HepG2 (cell line): Measurements from ENCODE around the gene MSI2. TPM values are rescaled to one million over a fixed set of nuclear protein-coding genes. Genes with fewer than 3 reads are reported as not detected.

Experiments used
- ATAC-seq: fragments of 200-7000 bp; cut with Tn5 transposase; 3 replicates; pipeline ENCODE4 v1.9.1; 2020; ENCODE audit warnings: mild to moderate bottlenecking, moderate library complexity
- BruUV-seq: library from RNA; stranded (reverse); fragments of 400-500 nt; replicated peaks from 2 replicates; lab custom pipeline; 2021; lab: Mats Ljungman, UMichigan
- CTCF ChIA-PET: fragments of 300-600 bp; formaldehyde crosslinking; extraction: SDS; loops from one replicate; lab custom pipeline; 2021; ENCODE audit warnings: low total read pairs, inconsistent platforms, low intra/inter-chr PET ratio; lab: Yijun Ruan, JAX
- POLR2A ChIA-PET: fragments of 350-600 bp; sonication (Branson Sonifier 250); formaldehyde crosslinking; loops from one replicate; lab custom pipeline; 2020; ENCODE audit warnings: antibody characterized with exemption, inconsistent platforms; lab: Yijun Ruan, JAX
- DNase-seq: peaks from one replicate; pipeline ENCODE4 v3.0.0-alpha.2; 2015; ENCODE audit warnings: low spot score
- FAIRE-seq: peaks from 3 replicates; lab custom pipeline; 2011; peaks lifted over from hg19 to GRCh38; lab: Jason Lieb, UNC
- H2AFZ ChIP-seq: one replicate; pipeline ENCODE4 v1.6.1; 2011; ENCODE audit warnings: low read length, inconsistent platforms
- H3K27ac ChIP-seq: fragments of 300-600 bp; 3 replicates; pipeline ENCODE4 v1.8.0; 2011; ENCODE audit warnings: mixed run types, mild to moderate bottlenecking, mixed read lengths, low read length, inconsistent platforms; ENCODE audit not compliant: insufficient read depth; ENCODE audit errors: extremely low read length
- H3K27me3 ChIP-seq, 2 experiments: fragments of 200-600 bp in 1 of 2; 2 replicates in 1 of 2; 3 replicates in 1 of 2; pipeline versions ENCODE4 v1.6.0 to v1.8.0; 2011; ENCODE audit warnings: low read length in 2 of 2, mild to moderate bottlenecking in 2 of 2, moderate library complexity in 2 of 2, inconsistent platforms in 1 of 2; ENCODE audit not compliant: insufficient read depth in 2 of 2, control insufficient read depth in 1 of 2
- H3K36me3 ChIP-seq, 2 experiments: fragments of 200-600 bp in 1 of 2; replicated peaks in 1 of 2; 2 replicates in 1 of 2; 3 replicates in 1 of 2; pipeline versions ENCODE4 v1.5.1 to v1.8.0; 2011; ENCODE audit warnings: low read length in 2 of 2, inconsistent platforms in 1 of 2; ENCODE audit not compliant: insufficient read depth in 2 of 2, control insufficient read depth in 1 of 2
- H3K4me1 ChIP-seq: 2 replicates; pipeline ENCODE4 v1.5.1; 2012; ENCODE audit warnings: low read length, inconsistent platforms; ENCODE audit not compliant: insufficient read depth
- H3K4me2 ChIP-seq: 2 replicates; pipeline ENCODE4 v1.6.0; 2011; ENCODE audit warnings: low read depth, low read length, inconsistent platforms
- H3K4me3 ChIP-seq, 3 experiments: fragments of 200-600 bp in 1 of 3; sonication (generic), shearing (Covaris generic) in 1 of 3; replicated peaks in 1 of 3; 2 replicates each; pipeline ENCODE4 v1.5.1; 2011 to 2016; ENCODE audit warnings: low read length in 3 of 3, inconsistent platforms in 2 of 3, low read depth in 2 of 3, mild to moderate bottlenecking in 2 of 3, control low read depth in 1 of 3, mixed read lengths in 1 of 3; ENCODE audit not compliant: insufficient read depth in 1 of 3
- H3K79me2 ChIP-seq: one replicate; pipeline ENCODE4 v1.6.1; 2011; ENCODE audit warnings: low read length, inconsistent platforms; ENCODE audit not compliant: insufficient read depth
- H3K9ac ChIP-seq: 2 replicates; pipeline ENCODE4 v1.6.0; 2011; ENCODE audit warnings: mild to moderate bottlenecking, low read depth, low read length, inconsistent platforms; ENCODE audit not compliant: insufficient read depth
- H3K9me3 ChIP-seq: 2 replicates; pipeline ENCODE4 v1.5.1; 2012; ENCODE audit warnings: mild to moderate bottlenecking, low read length
- H4K20me1 ChIP-seq: 2 replicates; pipeline ENCODE4 v1.6.0; 2011; ENCODE audit warnings: inconsistent platforms, mild to moderate bottlenecking, low read length, moderate library complexity; ENCODE audit not compliant: insufficient read depth
- ATF7 ChIP-seq, 2 experiments: fragments of 450-650 bp in 1 of 2; sonication (generic) in 1 of 2; formaldehyde crosslinking in 1 of 2; IDR thresholded peaks; 2 replicates each; pipeline versions ENCODE4 v1.4.0 to v1.6.1; 2016 to 2020; ENCODE audit warnings: antibody characterized with exemption in 1 of 2, mild to moderate bottlenecking in 1 of 2, missing genetic modification reagents in 1 of 2
- FOXO4 ChIP-seq: sonication (generic); formaldehyde crosslinking; conservative IDR thresholded peaks from 2 replicates; pipeline ENCODE4 v1.8.1; 2023; ENCODE audit warnings: missing genetic modification reagents
- POLR2A ChIP-seq, 2 experiments: IDR thresholded peaks; 2 replicates each; pipeline ENCODE4 v1.6.1; 2011; ENCODE audit warnings: low read depth in 2 of 2, low read length in 2 of 2, mild to moderate bottlenecking in 1 of 2, moderate library complexity in 1 of 2; ENCODE audit not compliant: insufficient read depth in 1 of 2
- SMAD3 ChIP-seq: sonication (generic); formaldehyde crosslinking; IDR thresholded peaks from 2 replicates; pipeline ENCODE4 v1.4.0; 2020; ENCODE audit warnings: missing genetic modification reagents
- TBP ChIP-seq: sonication (generic); formaldehyde crosslinking; IDR thresholded peaks from 2 replicates; pipeline ENCODE4 v1.5.0; 2020; ENCODE audit warnings: missing genetic modification reagents
- ZFP90 ChIP-seq: sonication (generic); formaldehyde crosslinking; IDR thresholded peaks from 2 replicates; pipeline ENCODE4 v1.8.0; 2022; ENCODE audit warnings: missing genetic modification reagents, mild to moderate bottlenecking, inconsistent platforms, borderline replicate concordance
- ZNF329 ChIP-seq: sonication (generic); formaldehyde crosslinking; IDR thresholded peaks from 2 replicates; pipeline ENCODE4 v1.9.0; 2021; ENCODE audit warnings: low read depth, mild to moderate bottlenecking, missing genetic modification reagents
- ZNF331 ChIP-seq: sonication (generic); formaldehyde crosslinking; IDR thresholded peaks from 2 replicates; pipeline ENCODE4 v1.4.0; 2020; ENCODE audit warnings: missing genetic modification reagents
- ZNF34 ChIP-seq: sonication (generic); formaldehyde crosslinking; IDR thresholded peaks from 2 replicates; pipeline ENCODE4 v1.4.0; 2020; ENCODE audit warnings: mild to moderate bottlenecking, missing genetic modification reagents, borderline replicate concordance
- ZNF652 ChIP-seq: IDR thresholded peaks from 2 replicates; pipeline ENCODE4 v1.6.1; 2016; ENCODE audit warnings: low read depth, borderline replicate concordance
- ZNF724P ChIP-seq: sonication (generic); formaldehyde crosslinking; IDR thresholded peaks from 2 replicates; pipeline ENCODE4 v1.8.0; 2022; ENCODE audit warnings: missing genetic modification reagents, borderline replicate concordance
- ZSCAN29 ChIP-seq: sonication (generic); formaldehyde crosslinking; conservative IDR thresholded peaks from 2 replicates; pipeline ENCODE4 v1.4.0; 2020; ENCODE audit warnings: mild to moderate bottlenecking, missing genetic modification reagents
- WGBS: methylation state at CpG from one replicate; pipeline ENCODE4 v1.1.6; 2017; ENCODE audit warnings: low lambda C conversion rate; 5-methylcytosine and 5-hydroxymethylcytosine counted together
- in situ Hi-C: cut with HindIII; loops from 2 replicates; pipeline ENCODE4 v1.10.0; 2017; ENCODE audit warnings: low pct_unique_long_range_greater_than_20kb; ENCODE audit not compliant: extremely low pct_ligation_motif_present
- intact Hi-C: fragments of 100-400 bp; cut with micrococcal nuclease; formaldehyde crosslinking; loops from one replicate; pipeline ENCODE4 v1.10.0; 2022; ENCODE audit not compliant: unreplicated experiment
- polyA plus RNA-seq, 8 experiments: library from polyadenylated mRNA; depleted of rRNA in 3 of 8; stranded (reverse) in 7 of 8; unstranded in 1 of 8; fragments of >200 nt; fragmentation: Illumina TruSeq in 4 of 8; extraction: Trizol in 4 of 8; gene quantifications; 2 replicates each; pipeline versions ENCODE4 v1.2.1 to v1.2.3, GENCODE V29; 2011 to 2016; ENCODE audit warnings: low read depth in 4 of 8, missing spikeins in 1 of 8, mixed read lengths in 1 of 8; ENCODE audit not compliant: insufficient read depth in 1 of 8
- total RNA-seq, 5 experiments: library from RNA; depleted of rRNA; stranded (reverse); fragments of >200 nt; fragmentation: Illumina TruSeq; extraction: Trizol; gene quantifications; 2 replicates each; pipeline ENCODE4 v1.2.3, GENCODE V29; 2016; ENCODE audit warnings: low read depth in 1 of 5
- TF ChIP-seq, protein P1 (sequence below): sonication (generic); formaldehyde crosslinking; IDR thresholded peaks from 2 replicates; pipeline ENCODE4 v1.5.0; 2020; ENCODE audit warnings: missing genetic modification reagents
- TF ChIP-seq, protein P2 (sequence below): IDR thresholded peaks from 2 replicates; pipeline ENCODE4 v1.6.1; 2012; ENCODE audit warnings: low read length, improper control_type of control experiment

Gene MSI2
- total and polyA plus RNA-seq, 2 of the 13 experiments (the other 11 are each of a cell fraction or from before 2014, with no cell fraction given), result 77.5 to 78.4 TPM

DNA sequence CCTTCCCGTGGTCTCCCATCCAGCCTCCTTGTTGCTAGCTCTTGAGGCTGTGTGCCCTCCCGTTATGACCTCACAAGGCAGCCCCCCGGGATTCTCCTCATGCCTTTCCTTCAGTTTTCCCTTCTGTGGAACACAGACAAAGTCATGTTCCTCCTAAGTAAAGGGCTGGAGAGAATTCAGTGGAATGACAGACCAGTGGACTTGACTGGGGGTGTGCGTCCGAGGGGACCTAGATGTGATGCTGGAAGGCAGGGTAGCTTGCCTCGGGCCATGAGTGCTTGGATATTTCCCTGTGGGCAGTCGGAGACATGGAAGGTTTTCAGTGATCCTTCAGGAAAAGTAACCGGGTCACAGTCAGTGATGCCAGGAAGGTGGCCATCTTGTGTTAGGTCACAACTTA, 247.9 kb downstream of the MSI2 start (continued):
- TF ChIP-seq ZSCAN29 (CRISPR knock-in tag), result no peak

DNA sequence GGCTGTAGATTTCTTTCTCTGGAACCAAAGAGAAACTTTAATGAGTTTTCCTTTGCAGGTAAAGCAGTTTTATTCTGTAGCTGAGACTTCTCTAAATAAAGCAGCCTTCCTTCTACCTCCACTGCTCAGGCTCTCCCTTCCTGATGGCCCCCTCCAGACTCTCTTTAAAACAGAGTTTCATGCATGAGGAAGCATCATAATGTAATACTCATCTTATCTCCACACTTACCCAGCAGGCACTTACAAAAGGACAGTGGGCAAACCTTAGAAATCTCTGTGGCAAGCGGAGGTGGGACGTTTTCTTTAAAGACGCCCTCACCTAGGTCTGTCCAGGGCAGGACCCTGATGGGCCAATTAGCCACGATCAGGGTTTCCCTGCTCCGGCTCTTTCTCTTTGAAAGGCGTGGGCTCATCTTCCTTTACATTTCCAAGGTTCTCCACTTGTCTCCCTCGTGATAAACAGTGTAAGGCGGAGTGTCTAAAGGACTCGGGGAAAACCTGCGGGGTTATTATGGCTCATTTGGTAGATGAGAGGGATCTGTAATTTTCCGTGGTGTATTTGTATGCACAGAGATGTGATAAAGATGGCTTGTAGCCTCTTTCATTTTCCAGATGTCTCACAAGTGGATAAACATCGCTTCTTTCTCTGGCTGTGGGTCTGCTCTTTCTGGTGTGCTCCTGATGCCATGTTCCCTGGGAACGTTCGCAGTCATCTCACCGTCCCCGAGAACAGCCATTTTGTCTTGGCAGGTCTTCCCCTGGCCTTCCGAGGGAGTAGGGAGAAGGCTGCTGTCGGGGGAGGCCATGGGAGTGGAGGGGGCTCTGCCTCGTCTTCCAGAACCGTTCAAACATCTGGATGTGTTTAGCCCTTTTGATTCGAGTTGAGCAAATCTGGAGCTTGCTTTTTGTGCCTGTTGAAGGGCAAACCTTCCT, 249.8 kb downstream of the MSI2 start:
- POLR2A ChIA-PET, result no interaction called here
- BruUV-seq, result no TSS peak
- WGBS, result 97% methylated on average over 21 of the region's 21 CpGs
- Histone ChIP-seq H3K9me3 (no peaks in the 10 kb centered on the region), H3K36me3 (peaks cover 1 to 3% of the 10 kb centered on the region in 2 experiments; a peak in 3 of 5 replicates), H3K4me1 (peaks cover under 1% of the 10 kb centered on the region; the same call in 1 of the 2 replicates), H3K27me3 (no peaks in the 10 kb centered on the region), H3K9ac (no peak overlapping the region), H2AFZ (no peak overlapping the region), H3K4me2 (no peak overlapping the region), H3K27ac (no peak overlapping the region), H3K4me3 (no peak overlapping the region), H3K79me2 (peaks cover 16% of the 10 kb centered on the region), H4K20me1 (no peaks in the 10 kb centered on the region)
- intact Hi-C loops, result no loop called here
- FAIRE-seq (no peak), DNase-seq (no peak), ATAC-seq (no peak)
- in situ Hi-C loops, result no loop called here
- CTCF ChIA-PET, result no interaction called here
- TF ChIP-seq, protein P1, sequence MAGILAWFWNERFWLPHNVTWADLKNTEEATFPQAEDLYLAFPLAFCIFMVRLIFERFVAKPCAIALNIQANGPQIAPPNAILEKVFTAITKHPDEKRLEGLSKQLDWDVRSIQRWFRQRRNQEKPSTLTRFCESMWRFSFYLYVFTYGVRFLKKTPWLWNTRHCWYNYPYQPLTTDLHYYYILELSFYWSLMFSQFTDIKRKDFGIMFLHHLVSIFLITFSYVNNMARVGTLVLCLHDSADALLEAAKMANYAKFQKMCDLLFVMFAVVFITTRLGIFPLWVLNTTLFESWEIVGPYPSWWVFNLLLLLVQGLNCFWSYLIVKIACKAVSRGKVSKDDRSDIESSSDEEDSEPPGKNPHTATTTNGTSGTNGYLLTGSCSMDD, result no peak
- TF ChIP-seq, protein P2, sequence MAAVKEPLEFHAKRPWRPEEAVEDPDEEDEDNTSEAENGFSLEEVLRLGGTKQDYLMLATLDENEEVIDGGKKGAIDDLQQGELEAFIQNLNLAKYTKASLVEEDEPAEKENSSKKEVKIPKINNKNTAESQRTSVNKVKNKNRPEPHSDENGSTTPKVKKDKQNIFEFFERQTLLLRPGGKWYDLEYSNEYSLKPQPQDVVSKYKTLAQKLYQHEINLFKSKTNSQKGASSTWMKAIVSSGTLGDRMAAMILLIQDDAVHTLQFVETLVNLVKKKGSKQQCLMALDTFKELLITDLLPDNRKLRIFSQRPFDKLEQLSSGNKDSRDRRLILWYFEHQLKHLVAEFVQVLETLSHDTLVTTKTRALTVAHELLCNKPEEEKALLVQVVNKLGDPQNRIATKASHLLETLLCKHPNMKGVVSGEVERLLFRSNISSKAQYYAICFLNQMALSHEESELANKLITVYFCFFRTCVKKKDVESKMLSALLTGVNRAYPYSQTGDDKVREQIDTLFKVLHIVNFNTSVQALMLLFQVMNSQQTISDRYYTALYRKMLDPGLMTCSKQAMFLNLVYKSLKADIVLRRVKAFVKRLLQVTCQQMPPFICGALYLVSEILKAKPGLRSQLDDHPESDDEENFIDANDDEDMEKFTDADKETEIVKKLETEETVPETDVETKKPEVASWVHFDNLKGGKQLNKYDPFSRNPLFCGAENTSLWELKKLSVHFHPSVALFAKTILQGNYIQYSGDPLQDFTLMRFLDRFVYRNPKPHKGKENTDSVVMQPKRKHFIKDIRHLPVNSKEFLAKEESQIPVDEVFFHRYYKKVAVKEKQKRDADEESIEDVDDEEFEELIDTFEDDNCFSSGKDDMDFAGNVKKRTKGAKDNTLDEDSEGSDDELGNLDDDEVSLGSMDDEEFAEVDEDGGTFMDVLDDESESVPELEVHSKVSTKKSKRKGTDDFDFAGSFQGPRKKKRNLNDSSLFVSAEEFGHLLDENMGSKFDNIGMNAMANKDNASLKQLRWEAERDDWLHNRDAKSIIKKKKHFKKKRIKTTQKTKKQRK, result no peak
- no peak for TF ChIP-seq ZNF652 (CRISPR knock-in tag)
- no peak for TF ChIP-seq ZNF331 (CRISPR knock-in tag)
- TF ChIP-seq TBP (CRISPR knock-in tag), result no peak
- no peak for TF ChIP-seq SMAD3 (CRISPR knock-in tag)
- TF ChIP-seq POLR2A (IDR thresholded peaks at IDR 0.05; ENCODE audit: insufficient read depth in 1 of 2, low read depth in 2 of 2, low read length in 2 of 2), result no peak
- no peak for TF ChIP-seq FOXO4 (CRISPR knock-in tag)
- no peak for TF ChIP-seq ZNF329 (CRISPR knock-in tag)
- TF ChIP-seq ZFP90 (CRISPR knock-in tag), result no peak
- TF ChIP-seq ZNF724P (CRISPR knock-in tag), result no peak
- TF ChIP-seq ATF7 (IDR thresholded peaks at IDR 0.05), result no peak
- no peak for TF ChIP-seq ATF7 (CRISPR knock-in tag; IDR thresholded peaks at IDR 0.05)
- TF ChIP-seq ZNF34 (CRISPR knock-in tag), result no peak
